ENCODE measurements around the gene COG1. TPM values are rescaled to one million over a fixed set of nuclear protein-coding genes. Genes with fewer than 3 reads are reported as not detected.

The COG1 gene
- total and polyA plus RNA-seq, 9 of the 15 experiments (the other 6 are each of a cell fraction or from before 2014, with no cell fraction given): 9.5 to 26.8 (median 12.9) TPM

DNA sequence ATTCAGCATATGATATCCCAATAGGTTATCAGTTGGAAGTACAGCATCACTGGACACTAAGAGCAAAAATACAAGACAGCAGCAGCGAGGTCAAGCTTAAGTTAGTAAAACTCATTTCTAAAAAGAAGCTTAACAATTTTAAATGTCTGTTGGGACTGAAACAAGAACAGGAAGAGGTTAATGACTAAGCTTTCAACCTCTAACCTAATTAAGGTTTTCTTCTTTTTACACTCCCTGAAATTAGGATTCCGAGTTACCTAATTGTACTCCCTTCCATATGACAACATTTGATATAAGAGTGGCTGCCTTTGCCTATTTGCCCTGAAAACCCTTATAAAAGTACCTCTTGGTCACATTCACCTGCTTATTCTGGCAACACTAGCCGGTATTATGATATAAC, 34.5 kb downstream of the COG1 start:
- TF ChIP-seq RBBP5 (IDR thresholded peaks at IDR 0.05; ENCODE audit: borderline replicate concordance, insufficient read depth, low read length, poor library complexity, severe bottlenecking) (peak; percentile 13), ZNF589 (CRISPR knock-in tag; IDR thresholded peaks at IDR 0.05; ENCODE audit: low read depth) (no peak)
- WGBS (ENCODE audit: insufficient coverage, low coverage, missing lambda C conversion rate): 26% methylated on average over 3 of the region's 3 CpGs
- H2AFZ ChIP-seq (ENCODE audit: low read depth, low read length): no peak overlapping the region
- CTCF ChIA-PET (ENCODE audit: low intra/inter-chr PET ratio): no interaction called here
- POLR2A ChIA-PET: interaction anchor here (1.4 to 3.1 kb wide), 4 partner anchors 10 to 27 kb away, joined by 4 to 16 read pairs (median 7); no protein-coding TSS in a partner anchor
- peak overlapping the region; percentile 73 for H3K27ac ChIP-seq (ENCODE audit: extremely low read depth, low read depth, low read length)
- H3K4me1 ChIP-seq (replicated peaks in 1 of 2; ENCODE audit: control insufficient read depth in 2 of 2, insufficient read depth in 2 of 2, low read length in 2 of 2): peaks cover 15 to 43% of the 10 kb centered on the region in 2 experiments
- ATAC-seq: no peak
- no peaks in the 10 kb centered on the region for H3K27me3 ChIP-seq (ENCODE audit: control insufficient read depth in 2 of 2, insufficient read depth in 2 of 2, low read length in 2 of 2)
- no TSS peak for BruUV-seq (replicated peaks)
- DNase-seq (ENCODE audit: extremely low read depth in 1 of 4, low spot score in 3 of 4): no peak
- H3K4me2 ChIP-seq (ENCODE audit: insufficient read depth, low read length): peak overlapping the region; percentile 69
- H3K9ac ChIP-seq (ENCODE audit: insufficient read depth in 1 of 2, low read depth in 2 of 2, low read length in 2 of 2): peak overlapping the region in 1 of 2 experiments; percentile 50; a peak in 2 of 4 replicates
- no peak for FAIRE-seq
- no peak overlapping the region for H3K4me3 ChIP-seq
- in situ Hi-C loops (cut with MboI): no loop called here
- H3K79me2 ChIP-seq (ENCODE audit: control insufficient read depth, insufficient read depth, low read length): peaks cover 92% of the 10 kb centered on the region
- no peaks in the 10 kb centered on the region for H3K9me3 ChIP-seq (replicated peaks; ENCODE audit: control insufficient read depth, insufficient read depth, low read depth, low read length)
- peaks cover 27% of the 10 kb centered on the region for H3K36me3 ChIP-seq (ENCODE audit: control insufficient read depth, insufficient read depth, low read length)
- peaks cover 16% of the 10 kb centered on the region; the same call in 1 of the 2 replicates for H4K20me1 ChIP-seq (replicated peaks; ENCODE audit: control insufficient read depth, insufficient read depth, low read length)
- no peaks in the 10 kb centered on the region for H3K9me1 ChIP-seq (ENCODE audit: control insufficient read depth, insufficient read depth, low read length)
- intact Hi-C loops (cut with micrococcal nuclease): no loop called here

DNA sequence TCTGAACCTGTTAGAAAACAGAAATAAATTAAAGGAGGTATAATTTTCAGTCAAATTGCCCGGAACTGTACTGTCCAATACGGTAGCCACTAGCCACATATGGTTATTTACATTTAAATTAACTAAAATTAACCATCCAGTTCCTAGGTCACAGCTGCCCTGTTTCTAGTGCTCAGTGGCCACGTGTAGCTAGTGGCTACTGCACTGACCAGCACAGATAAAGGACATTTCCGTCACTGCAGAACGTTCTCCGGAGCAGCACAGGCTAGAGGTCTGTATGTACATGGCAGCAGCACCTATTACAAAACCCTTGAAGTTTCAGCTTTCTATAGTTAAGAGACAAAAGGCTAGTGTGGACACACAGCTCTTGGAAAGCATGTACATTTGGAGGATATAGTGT, 35.1 kb downstream of the COG1 start:
- Histone ChIP-seq H3K27ac (ENCODE audit: extremely low read depth, low read depth, low read length) (peak overlapping the region; percentile 73), H3K4me1 (replicated peaks in 1 of 2; ENCODE audit: control insufficient read depth in 2 of 2, insufficient read depth in 2 of 2, low read length in 2 of 2) (peaks cover 18 to 43% of the 10 kb centered on the region in 2 experiments), H2AFZ (ENCODE audit: low read depth, low read length) (no peak overlapping the region), H3K9me1 (ENCODE audit: control insufficient read depth, insufficient read depth, low read length) (no peaks in the 10 kb centered on the region), H3K4me2 (ENCODE audit: insufficient read depth, low read length) (peak overlapping the region; percentile 69), H4K20me1 (replicated peaks; ENCODE audit: control insufficient read depth, insufficient read depth, low read length) (peaks cover 16% of the 10 kb centered on the region; the same call in 1 of the 2 replicates), H3K79me2 (ENCODE audit: control insufficient read depth, insufficient read depth, low read length) (peaks cover 95% of the 10 kb centered on the region), H3K9me3 (replicated peaks; ENCODE audit: control insufficient read depth, insufficient read depth, low read depth, low read length) (no peaks in the 10 kb centered on the region), H3K27me3 (ENCODE audit: control insufficient read depth in 2 of 2, insufficient read depth in 2 of 2, low read length in 2 of 2) (no peaks in the 10 kb centered on the region), H3K36me3 (ENCODE audit: control insufficient read depth, insufficient read depth, low read length) (peaks cover 27% of the 10 kb centered on the region), H3K9ac (ENCODE audit: insufficient read depth in 1 of 2, low read depth in 2 of 2, low read length in 2 of 2) (peak overlapping the region; percentile 3 to 50; a peak in 3 of 4 replicates), H3K4me3 (0 out of 2 replicates have a peak overlapping the region, but pooled peaks have one; percentile 2)
- in situ Hi-C loops (cut with MboI): no loop called here
- WGBS (ENCODE audit: insufficient coverage, low coverage, missing lambda C conversion rate): 5% methylated on average over 6 of the region's 6 CpGs
- intact Hi-C loops (cut with micrococcal nuclease): no loop called here
- no TSS peak for BruUV-seq (replicated peaks)
- FAIRE-seq: peak; percentile 84
- peak; percentile 74 for ATAC-seq
- ChIA-PET POLR2A (interaction anchor here (1.2 to 3.1 kb wide), 6 partner anchors 11 to 143 kb away, joined by 4 to 16 read pairs (median 6); no protein-coding TSS in a partner anchor), CTCF (ENCODE audit: low intra/inter-chr PET ratio) (no interaction called here)
- peak in 2 of 4 experiments; percentile 52 to 70 for DNase-seq (ENCODE audit: extremely low read depth in 1 of 4, low spot score in 3 of 4)
- TF ChIP-seq MXI1 (IDR thresholded peaks at IDR 0.05; ENCODE audit: low read depth, low read length) (no peak), ZNF197 (CRISPR knock-in tag; IDR thresholded peaks at IDR 0.05; ENCODE audit: low read depth) (no peak), EP300 (IDR thresholded peaks at IDR 0.05; ENCODE audit: low read length) (peak; percentile 19; the same call in 1 of the 2 replicates), FOXA3 (CRISPR knock-in tag; conservative IDR thresholded peaks at IDR 0.05 in 1 of 2, IDR thresholded peaks at IDR 0.05 in 1 of 2) (peak in 1 of 2 experiments; percentile 29; a peak in 1 of 4 replicates), BHLHE40 (IDR thresholded peaks at IDR 0.05; ENCODE audit: low read length) (peak; percentile 57), HLTF (IDR thresholded peaks at IDR 0.05) (no peak)
- TF ChIP-seq, protein P1, sequence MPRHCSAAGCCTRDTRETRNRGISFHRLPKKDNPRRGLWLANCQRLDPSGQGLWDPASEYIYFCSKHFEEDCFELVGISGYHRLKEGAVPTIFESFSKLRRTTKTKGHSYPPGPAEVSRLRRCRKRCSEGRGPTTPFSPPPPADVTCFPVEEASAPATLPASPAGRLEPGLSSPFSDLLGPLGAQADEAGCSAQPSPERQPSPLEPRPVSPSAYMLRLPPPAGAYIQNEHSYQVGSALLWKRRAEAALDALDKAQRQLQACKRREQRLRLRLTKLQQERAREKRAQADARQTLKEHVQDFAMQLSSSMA (CRISPR knock-in tag; IDR thresholded peaks at IDR 0.05): no peak
- TF ChIP-seq, protein P2, sequence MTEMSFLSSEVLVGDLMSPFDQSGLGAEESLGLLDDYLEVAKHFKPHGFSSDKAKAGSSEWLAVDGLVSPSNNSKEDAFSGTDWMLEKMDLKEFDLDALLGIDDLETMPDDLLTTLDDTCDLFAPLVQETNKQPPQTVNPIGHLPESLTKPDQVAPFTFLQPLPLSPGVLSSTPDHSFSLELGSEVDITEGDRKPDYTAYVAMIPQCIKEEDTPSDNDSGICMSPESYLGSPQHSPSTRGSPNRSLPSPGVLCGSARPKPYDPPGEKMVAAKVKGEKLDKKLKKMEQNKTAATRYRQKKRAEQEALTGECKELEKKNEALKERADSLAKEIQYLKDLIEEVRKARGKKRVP (CRISPR knock-in tag; IDR thresholded peaks at IDR 0.05): no peak
- TF ChIP-seq, protein P3, sequence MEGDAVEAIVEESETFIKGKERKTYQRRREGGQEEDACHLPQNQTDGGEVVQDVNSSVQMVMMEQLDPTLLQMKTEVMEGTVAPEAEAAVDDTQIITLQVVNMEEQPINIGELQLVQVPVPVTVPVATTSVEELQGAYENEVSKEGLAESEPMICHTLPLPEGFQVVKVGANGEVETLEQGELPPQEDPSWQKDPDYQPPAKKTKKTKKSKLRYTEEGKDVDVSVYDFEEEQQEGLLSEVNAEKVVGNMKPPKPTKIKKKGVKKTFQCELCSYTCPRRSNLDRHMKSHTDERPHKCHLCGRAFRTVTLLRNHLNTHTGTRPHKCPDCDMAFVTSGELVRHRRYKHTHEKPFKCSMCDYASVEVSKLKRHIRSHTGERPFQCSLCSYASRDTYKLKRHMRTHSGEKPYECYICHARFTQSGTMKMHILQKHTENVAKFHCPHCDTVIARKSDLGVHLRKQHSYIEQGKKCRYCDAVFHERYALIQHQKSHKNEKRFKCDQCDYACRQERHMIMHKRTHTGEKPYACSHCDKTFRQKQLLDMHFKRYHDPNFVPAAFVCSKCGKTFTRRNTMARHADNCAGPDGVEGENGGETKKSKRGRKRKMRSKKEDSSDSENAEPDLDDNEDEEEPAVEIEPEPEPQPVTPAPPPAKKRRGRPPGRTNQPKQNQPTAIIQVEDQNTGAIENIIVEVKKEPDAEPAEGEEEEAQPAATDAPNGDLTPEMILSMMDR (IDR thresholded peaks at IDR 0.05 in 2 of 3, conservative IDR thresholded peaks at IDR 0.05 in 1 of 3; ENCODE audit: insufficient read depth in 2 of 3, low read depth in 1 of 3, low read length in 3 of 3): no peak

All from K562 (cell line).